GM21526 (cell line): ENCODE data around the gene MTA3.

Experiments
- ATAC-seq: cut with Tn5 transposase; IDR thresholded peaks from one replicate; pipeline ENCODE4 v1.9.1; 2021; ENCODE audit warnings: moderate library complexity; ENCODE audit not compliant: unreplicated experiment, low FRiP score

The MTA3 gene

GRCh38 chr2:42794271-42795046 is 226.0 kb downstream of the MTA3 start:
- ATAC-seq: no peak

- no peak for ATAC-seq
These were observed 226.8 kb downstream of the MTA3 start for GRCh38 chr2:42795275-42795674.

- ATAC-seq: peak; percentile 38
These were observed 227.4 kb downstream of the MTA3 start for GRCh38 chr2:42795841-42796301.

- ATAC-seq: peak; percentile 29
These were observed 228.2 kb downstream of the MTA3 start for GRCh38 chr2:42796427-42797248.

GRCh38 chr2:42797281-42797680 is 228.8 kb downstream of the MTA3 start:
- ATAC-seq: no peak

- no peak for ATAC-seq
These were observed 231.4 kb downstream of the MTA3 start for GRCh38 chr2:42799881-42800280.

GRCh38 chr2:42800461-42800962 is 232.1 kb downstream of the MTA3 start:
- no peak for ATAC-seq

GRCh38 chr2:42800981-42801380 is 232.5 kb downstream of the MTA3 start:
- no peak for ATAC-seq

GRCh38 chr2:42801381-42801780 is 232.9 kb downstream of the MTA3 start:
- ATAC-seq: no peak

- no peak for ATAC-seq
These were observed 233.7 kb downstream of the MTA3 start for GRCh38 chr2:42802150-42802549.

GRCh38 chr2:42804338-42804737 is 235.9 kb downstream of the MTA3 start:
- no peak for ATAC-seq

- no peak for ATAC-seq
These were observed 236.5 kb downstream of the MTA3 start for GRCh38 chr2:42804891-42805290.
